ENCODE results near the gene TP73.

Gene TP73

GRCh38 chr1:3638676-3639075 lies 13.6 kb upstream of the TP73 start:
- H3K27me3 ChIP-seq (replicated peaks; ENCODE audit: control insufficient read depth, insufficient read depth, low read length), result no peaks in the 10 kb centered on the region
- TF ChIP-seq CTCF (IDR thresholded peaks at IDR 0.05; ENCODE audit: insufficient read depth, low read length, poor library complexity, severe bottlenecking), result no peak
- H3K4me3 ChIP-seq (replicated peaks; ENCODE audit: low read depth, low read length), result no peak overlapping the region
- peaks cover 32% of the 10 kb centered on the region for H3K36me3 ChIP-seq (ENCODE audit: control insufficient read depth, insufficient read depth, low read length)
- DNase-seq (ENCODE audit: extremely low read depth, insufficient read length), result no peak

GRCh38 chr1:3639397-3639911 lies 12.9 kb upstream of the TP73 start:
- no peak for TF ChIP-seq CTCF (IDR thresholded peaks at IDR 0.05; ENCODE audit: insufficient read depth, low read length, poor library complexity, severe bottlenecking)
- Histone ChIP-seq H3K4me3 (replicated peaks; ENCODE audit: low read depth, low read length) (no peak overlapping the region), H3K36me3 (ENCODE audit: control insufficient read depth, insufficient read depth, low read length) (peaks cover 26% of the 10 kb centered on the region), H3K27me3 (replicated peaks; ENCODE audit: control insufficient read depth, insufficient read depth, low read length) (no peaks in the 10 kb centered on the region)
- no peak for DNase-seq (ENCODE audit: extremely low read depth, insufficient read length)

GRCh38 chr1:3640121-3640837 lies 12.0 kb upstream of the TP73 start:
- peaks cover 20% of the 10 kb centered on the region for H3K36me3 ChIP-seq (ENCODE audit: control insufficient read depth, insufficient read depth, low read length)
- TF ChIP-seq CTCF (IDR thresholded peaks at IDR 0.05; ENCODE audit: insufficient read depth, low read length, poor library complexity, severe bottlenecking), result no peak

GRCh38 chr1:3641046-3641760 lies 11.1 kb upstream of the TP73 start:
- H3K4me3 ChIP-seq (replicated peaks; ENCODE audit: low read depth, low read length), result no peak overlapping the region
- no peak for DNase-seq (ENCODE audit: extremely low read depth, insufficient read length)
- TF ChIP-seq CTCF (IDR thresholded peaks at IDR 0.05; ENCODE audit: insufficient read depth, low read length, poor library complexity, severe bottlenecking), result no peak
- peaks cover 20% of the 10 kb centered on the region for H3K36me3 ChIP-seq (ENCODE audit: control insufficient read depth, insufficient read depth, low read length)
- H3K27me3 ChIP-seq (replicated peaks; ENCODE audit: control insufficient read depth, insufficient read depth, low read length), result no peaks in the 10 kb centered on the region

More at GRCh38 chr1:3640121-3640837, 12.0 kb upstream of the TP73 start:
- Histone ChIP-seq H3K27me3 (replicated peaks; ENCODE audit: control insufficient read depth, insufficient read depth, low read length) (no peaks in the 10 kb centered on the region), H3K4me3 (replicated peaks; ENCODE audit: low read depth, low read length) (no peak overlapping the region)
- DNase-seq (ENCODE audit: extremely low read depth, insufficient read length), result no peak

- Histone ChIP-seq H3K36me3 (ENCODE audit: control insufficient read depth, insufficient read depth, low read length) (peaks cover 18% of the 10 kb centered on the region), H3K4me3 (replicated peaks; ENCODE audit: low read depth, low read length) (no peak overlapping the region), H3K27me3 (replicated peaks; ENCODE audit: control insufficient read depth, insufficient read depth, low read length) (no peaks in the 10 kb centered on the region)
- TF ChIP-seq CTCF (IDR thresholded peaks at IDR 0.05; ENCODE audit: insufficient read depth, low read length, poor library complexity, severe bottlenecking), result no peak
- DNase-seq (ENCODE audit: extremely low read depth, insufficient read length), result no peak
Measured at GRCh38 chr1:3641816-3642215, 10.5 kb upstream of the TP73 start.
